NT2/D1 (cell line): ENCODE results near the gene SEPTIN7.

Experiments
- SUZ12 ChIP-seq: IDR thresholded peaks from 2 replicates; pipeline ENCODE4 v1.6.1; 2011; ENCODE audit not compliant: insufficient read length, insufficient read depth; ENCODE audit errors: extremely low read depth
- YY1 ChIP-seq: IDR thresholded peaks from 2 replicates; pipeline ENCODE4 v1.6.1; 2011; ENCODE audit not compliant: insufficient read length, insufficient read depth
- ZNF274 ChIP-seq: IDR thresholded peaks from 2 replicates; pipeline ENCODE4 v1.6.1; 2011; ENCODE audit warnings: mild to moderate bottlenecking, low read depth, low read length

GRCh38 chr7:35760143-35760745, 40.6 kb upstream of the SEPTIN7 start:
- TF ChIP-seq YY1, result no peak
- no peak for TF ChIP-seq ZNF274
- no peak for TF ChIP-seq SUZ12
